GM23338 (cell line): ENCODE data around the gene PSMB7. TPM values are rescaled to one million over a fixed set of nuclear protein-coding genes. Genes with fewer than 3 reads are reported as not detected.

ENCODE experiments used
- ATAC-seq: fragments of 200-7000 bp; cut with Tn5 transposase; 3 replicates; pipeline ENCODE4 v1.9.1; 2020
- DNase-seq: peaks from one replicate; pipeline ENCODE4 v3.0.0-alpha.2; 2015; ENCODE audit warnings: low spot score
- H2AFZ ChIP-seq: fragments of 200-600 bp; sonication (generic); 2 replicates; pipeline ENCODE4 v1.8.0; 2016; ENCODE audit warnings: antibody characterized with exemption, mild to moderate bottlenecking, moderate library complexity
- H3F3A ChIP-seq: fragments of 200-600 bp; sonication (generic); replicated peaks from 2 replicates; pipeline ENCODE4 v1.8.0; 2017; ENCODE audit warnings: antibody characterized with exemption, mixed run types, low read depth
- H3K27ac ChIP-seq: fragments of 200-600 bp; sonication (generic); 2 replicates; pipeline ENCODE4 v1.6.1; 2016; ENCODE audit warnings: low read depth
- H3K27me3 ChIP-seq: fragments of 200-600 bp; sonication (generic); 2 replicates; pipeline ENCODE4 v1.8.0; 2016; ENCODE audit warnings: mild to moderate bottlenecking, mixed run types, moderate library complexity; ENCODE audit not compliant: insufficient read depth
- H3K36me3 ChIP-seq: fragments of 200-600 bp; sonication (generic); 2 replicates; pipeline ENCODE4 v1.8.0; 2016; ENCODE audit warnings: mild to moderate bottlenecking; ENCODE audit not compliant: insufficient read depth
- H3K4me1 ChIP-seq: fragments of 200-600 bp; sonication (generic); 2 replicates; pipeline ENCODE4 v1.8.0; 2016; ENCODE audit warnings: mild to moderate bottlenecking, moderate library complexity; ENCODE audit not compliant: insufficient read depth
- H3K4me2 ChIP-seq: fragments of 200-600 bp; sonication (generic); 2 replicates; pipeline ENCODE4 v1.7.1; 2017; ENCODE audit warnings: mixed run types
- H3K4me3 ChIP-seq: fragments of 200-600 bp; sonication (generic); 2 replicates; pipeline ENCODE4 v1.6.1; 2016; ENCODE audit warnings: mixed run types
- H3K79me2 ChIP-seq: fragments of 200-600 bp; sonication (generic); replicated peaks from 2 replicates; pipeline ENCODE4 v1.8.0; 2017; ENCODE audit warnings: mild to moderate bottlenecking; ENCODE audit not compliant: insufficient read depth
- H3K9me2 ChIP-seq: fragments of 200-600 bp; sonication (generic); 2 replicates; pipeline ENCODE4 v1.8.0; 2017; ENCODE audit not compliant: insufficient read depth
- H4K20me1 ChIP-seq: fragments of 200-600 bp; sonication (generic); replicated peaks from 2 replicates; pipeline ENCODE4 v1.8.0; 2017; ENCODE audit warnings: mild to moderate bottlenecking; ENCODE audit not compliant: insufficient read depth
- H3K27ac Mint-ChIP-seq: 2 replicates; pipeline ENCODE4 v1.8.0; 2020; ENCODE audit warnings: inconsistent platforms, mild to moderate bottlenecking, moderate library complexity, mixed read lengths
- H3K27me3 Mint-ChIP-seq: 3 replicates; pipeline ENCODE4 v1.8.0; 2022; ENCODE audit warnings: low read depth, mild to moderate bottlenecking, moderate library complexity, mixed read lengths, inconsistent platforms; ENCODE audit not compliant: insufficient read depth, poor library complexity
- H3K36me3 Mint-ChIP-seq: 3 replicates; pipeline ENCODE4 v1.8.0; 2021; ENCODE audit warnings: low read depth, mild to moderate bottlenecking, inconsistent platforms, moderate library complexity, mixed read lengths
- H3K4me1 Mint-ChIP-seq: 3 replicates; pipeline ENCODE4 v1.8.0; 2020; ENCODE audit warnings: mild to moderate bottlenecking, inconsistent platforms, mixed read lengths
- H3K4me3 Mint-ChIP-seq: 3 replicates; pipeline ENCODE4 v1.8.0; 2021; ENCODE audit warnings: moderate library complexity, mild to moderate bottlenecking, inconsistent platforms, mixed read lengths
- H3K9me3 Mint-ChIP-seq: 3 replicates; pipeline ENCODE4 v1.8.0; 2020; ENCODE audit warnings: moderate library complexity, mild to moderate bottlenecking, inconsistent platforms, mixed read lengths
- CREB1 ChIP-seq: fragments of 250-450 bp; sonication (Bioruptor Pico); IDR thresholded peaks from 2 replicates; pipeline ENCODE4 v1.5.0; 2020; ENCODE audit warnings: low read depth, mild to moderate bottlenecking, moderate library complexity
- EZH2 ChIP-seq: fragments of 200-600 bp; sonication (generic); IDR thresholded peaks from one replicate; pipeline ENCODE4 v1.8.0; 2017; ENCODE audit warnings: antibody characterized with exemption, mild to moderate bottlenecking, low read depth; ENCODE audit not compliant: unreplicated experiment
- EZH2phosphoT487 ChIP-seq: fragments of 200-600 bp; sonication (generic); IDR thresholded peaks from one replicate; pipeline ENCODE4 v1.8.1; 2018; ENCODE audit warnings: antibody characterized with exemption; ENCODE audit not compliant: unreplicated experiment
- JUNB ChIP-seq: IDR thresholded peaks from one replicate; pipeline ENCODE4 v1.6.1; 2016; ENCODE audit warnings: antibody characterized with exemption; ENCODE audit not compliant: unreplicated experiment
- NANOG ChIP-seq: IDR thresholded peaks from 2 replicates; pipeline ENCODE4 v1.6.1; 2016; ENCODE audit warnings: antibody characterized with exemption, borderline replicate concordance
- POLR2AphosphoS5 ChIP-seq: IDR thresholded peaks from 2 replicates; pipeline ENCODE4 v1.6.1; 2016; ENCODE audit warnings: antibody characterized with exemption, low read depth
- REST ChIP-seq: IDR thresholded peaks from one replicate; pipeline ENCODE4 v1.6.1; 2018; ENCODE audit warnings: antibody characterized with exemption; ENCODE audit not compliant: unreplicated experiment
- STAT1 ChIP-seq: IDR thresholded peaks from one replicate; pipeline ENCODE4 v1.6.1; 2016; ENCODE audit warnings: antibody characterized with exemption; ENCODE audit not compliant: unreplicated experiment
- ZNF114 ChIP-seq: fragments of 250-450 bp; sonication (Bioruptor Pico); IDR thresholded peaks from 2 replicates; pipeline ENCODE4 v1.5.0; 2020; ENCODE audit warnings: mild to moderate bottlenecking, moderate library complexity
- ZNF331 ChIP-seq: fragments of 250-450 bp; sonication (Bioruptor Pico); IDR thresholded peaks from 2 replicates; pipeline ENCODE4 v1.5.0; 2020; ENCODE audit warnings: low read depth, mild to moderate bottlenecking, moderate library complexity
- polyA plus RNA-seq: library from polyadenylated mRNA; unstranded; fragments of >200 nt; fragmentation: Nextera tagmentation; extraction: Ambion mirVana; gene quantifications from 2 replicates; pipeline ENCODE4 v1.2.1, GENCODE V29; 2016
- total RNA-seq: library from RNA; depleted of rRNA; stranded (reverse); fragments of >200 nt; shearing (Covaris generic); gene quantifications from 2 replicates; pipeline ENCODE4 v1.2.3, GENCODE V29; 2014
- TF ChIP-seq, protein P1 (sequence below): fragments of 250-450 bp; sonication (Bioruptor Pico); IDR thresholded peaks from 2 replicates; pipeline ENCODE4 v1.5.0; 2020; ENCODE audit warnings: mild to moderate bottlenecking, moderate library complexity

The PSMB7 gene
- total and polyA plus RNA-seq, 2 experiments from 2014 or later: 255 to 268 TPM

GRCh38 chr9:124322618-124323432, 92.4 kb downstream of the PSMB7 start:
- Histone ChIP-seq H4K20me1 (no peaks in the 10 kb centered on the region), H3K9me2 (no peaks in the 10 kb centered on the region), H3K4me3 (no peak overlapping the region), H3K36me3 (no peaks in the 10 kb centered on the region), H3K27ac (no peak overlapping the region), H3K27me3 (no peaks in the 10 kb centered on the region), H3K79me2 (no peaks in the 10 kb centered on the region; the same call in 1 of the 2 replicates), H3K4me2 (no peak overlapping the region), H3K4me1 (no peaks in the 10 kb centered on the region), H2AFZ (no peak overlapping the region), H3F3A (no peaks in the 10 kb centered on the region)
- ATAC-seq: no peak
- H3K36me3 Mint-ChIP-seq: no peaks in the 10 kb centered on the region
- DNase-seq: no peak
- peaks cover 9% of the 10 kb centered on the region for H3K27me3 Mint-ChIP-seq
- peaks cover 3% of the 10 kb centered on the region; the same call in 1 of the 3 replicates for H3K4me1 Mint-ChIP-seq
- no peaks in the 10 kb centered on the region for H3K9me3 Mint-ChIP-seq
- H3K27ac Mint-ChIP-seq: no peak overlapping the region
- H3K4me3 Mint-ChIP-seq: no peak overlapping the region
- TF ChIP-seq JUNB: no peak
- TF ChIP-seq POLR2AphosphoS5: no peak
- no peak for TF ChIP-seq EZH2phosphoT487
- no peak for TF ChIP-seq EZH2
- TF ChIP-seq ZNF114: no peak
- TF ChIP-seq ZNF331 (CRISPR knock-in tag): no peak

- H3K9me3 Mint-ChIP-seq: no peaks in the 10 kb centered on the region
- peaks cover 9% of the 10 kb centered on the region for H3K27me3 Mint-ChIP-seq
- Histone ChIP-seq H3K79me2 (no peaks in the 10 kb centered on the region; the same call in 1 of the 2 replicates), H3K27ac (no peak overlapping the region), H3K27me3 (no peaks in the 10 kb centered on the region), H3F3A (no peaks in the 10 kb centered on the region), H3K36me3 (no peaks in the 10 kb centered on the region), H3K4me1 (no peaks in the 10 kb centered on the region), H4K20me1 (no peaks in the 10 kb centered on the region), H3K9me2 (no peaks in the 10 kb centered on the region), H3K4me3 (no peak overlapping the region), H3K4me2 (no peak overlapping the region), H2AFZ (no peak overlapping the region)
- peaks cover 3% of the 10 kb centered on the region; the same call in 1 of the 3 replicates for H3K4me1 Mint-ChIP-seq
- ATAC-seq: no peak
- no peak for DNase-seq
- no peak overlapping the region for H3K4me3 Mint-ChIP-seq
- H3K36me3 Mint-ChIP-seq: no peaks in the 10 kb centered on the region; the same call in 2 of the 3 replicates
- no peak overlapping the region for H3K27ac Mint-ChIP-seq
- TF ChIP-seq EZH2 (no peak), CREB1 (no peak), NANOG (no peak), ZNF331 (CRISPR knock-in tag) (no peak), JUNB (no peak), ZNF114 (no peak), STAT1 (no peak), EZH2phosphoT487 (no peak), POLR2AphosphoS5 (no peak), REST (no peak)
- TF ChIP-seq, protein P1, sequence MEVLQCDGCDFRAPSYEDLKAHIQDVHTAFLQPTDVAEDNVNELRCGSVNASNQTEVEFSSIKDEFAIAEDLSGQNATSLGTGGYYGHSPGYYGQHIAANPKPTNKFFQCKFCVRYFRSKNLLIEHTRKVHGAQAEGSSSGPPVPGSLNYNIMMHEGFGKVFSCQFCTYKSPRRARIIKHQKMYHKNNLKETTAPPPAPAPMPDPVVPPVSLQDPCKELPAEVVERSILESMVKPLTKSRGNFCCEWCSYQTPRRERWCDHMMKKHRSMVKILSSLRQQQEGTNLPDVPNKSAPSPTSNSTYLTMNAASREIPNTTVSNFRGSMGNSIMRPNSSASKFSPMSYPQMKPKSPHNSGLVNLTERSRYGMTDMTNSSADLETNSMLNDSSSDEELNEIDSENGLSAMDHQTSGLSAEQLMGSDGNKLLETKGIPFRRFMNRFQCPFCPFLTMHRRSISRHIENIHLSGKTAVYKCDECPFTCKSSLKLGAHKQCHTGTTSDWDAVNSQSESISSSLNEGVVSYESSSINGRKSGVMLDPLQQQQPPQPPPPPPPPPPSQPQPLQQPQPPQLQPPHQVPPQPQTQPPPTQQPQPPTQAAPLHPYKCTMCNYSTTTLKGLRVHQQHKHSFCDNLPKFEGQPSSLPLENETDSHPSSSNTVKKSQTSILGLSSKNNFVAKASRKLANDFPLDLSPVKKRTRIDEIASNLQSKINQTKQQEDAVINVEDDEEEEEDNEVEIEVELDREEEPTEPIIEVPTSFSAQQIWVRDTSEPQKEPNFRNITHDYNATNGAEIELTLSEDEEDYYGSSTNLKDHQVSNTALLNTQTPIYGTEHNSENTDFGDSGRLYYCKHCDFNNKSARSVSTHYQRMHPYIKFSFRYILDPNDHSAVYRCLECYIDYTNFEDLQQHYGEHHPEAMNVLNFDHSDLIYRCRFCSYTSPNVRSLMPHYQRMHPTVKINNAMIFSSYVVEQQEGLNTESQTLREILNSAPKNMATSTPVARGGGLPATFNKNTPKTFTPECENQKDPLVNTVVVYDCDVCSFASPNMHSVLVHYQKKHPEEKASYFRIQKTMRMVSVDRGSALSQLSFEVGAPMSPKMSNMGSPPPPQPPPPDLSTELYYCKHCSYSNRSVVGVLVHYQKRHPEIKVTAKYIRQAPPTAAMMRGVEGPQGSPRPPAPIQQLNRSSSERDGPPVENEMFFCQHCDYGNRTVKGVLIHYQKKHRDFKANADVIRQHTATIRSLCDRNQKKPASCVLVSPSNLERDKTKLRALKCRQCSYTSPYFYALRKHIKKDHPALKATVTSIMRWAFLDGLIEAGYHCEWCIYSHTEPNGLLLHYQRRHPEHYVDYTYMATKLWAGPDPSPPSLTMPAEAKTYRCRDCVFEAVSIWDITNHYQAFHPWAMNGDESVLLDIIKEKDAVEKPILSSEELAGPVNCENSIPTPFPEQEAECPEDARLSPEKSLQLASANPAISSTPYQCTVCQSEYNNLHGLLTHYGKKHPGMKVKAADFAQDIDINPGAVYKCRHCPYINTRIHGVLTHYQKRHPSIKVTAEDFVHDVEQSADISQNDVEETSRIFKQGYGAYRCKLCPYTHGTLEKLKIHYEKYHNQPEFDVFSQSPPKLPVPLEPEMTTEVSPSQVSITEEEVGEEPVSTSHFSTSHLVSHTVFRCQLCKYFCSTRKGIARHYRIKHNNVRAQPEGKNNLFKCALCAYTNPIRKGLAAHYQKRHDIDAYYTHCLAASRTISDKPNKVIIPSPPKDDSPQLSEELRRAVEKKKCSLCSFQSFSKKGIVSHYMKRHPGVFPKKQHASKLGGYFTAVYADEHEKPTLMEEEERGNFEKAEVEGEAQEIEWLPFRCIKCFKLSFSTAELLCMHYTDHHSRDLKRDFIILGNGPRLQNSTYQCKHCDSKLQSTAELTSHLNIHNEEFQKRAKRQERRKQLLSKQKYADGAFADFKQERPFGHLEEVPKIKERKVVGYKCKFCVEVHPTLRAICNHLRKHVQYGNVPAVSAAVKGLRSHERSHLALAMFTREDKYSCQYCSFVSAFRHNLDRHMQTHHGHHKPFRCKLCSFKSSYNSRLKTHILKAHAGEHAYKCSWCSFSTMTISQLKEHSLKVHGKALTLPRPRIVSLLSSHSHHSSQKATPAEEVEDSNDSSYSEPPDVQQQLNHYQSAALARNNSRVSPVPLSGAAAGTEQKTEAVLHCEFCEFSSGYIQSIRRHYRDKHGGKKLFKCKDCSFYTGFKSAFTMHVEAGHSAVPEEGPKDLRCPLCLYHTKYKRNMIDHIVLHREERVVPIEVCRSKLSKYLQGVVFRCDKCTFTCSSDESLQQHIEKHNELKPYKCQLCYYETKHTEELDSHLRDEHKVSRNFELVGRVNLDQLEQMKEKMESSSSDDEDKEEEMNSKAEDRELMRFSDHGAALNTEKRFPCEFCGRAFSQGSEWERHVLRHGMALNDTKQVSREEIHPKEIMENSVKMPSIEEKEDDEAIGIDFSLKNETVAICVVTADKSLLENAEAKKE (CRISPR knock-in tag): no peak
These were observed 93.3 kb downstream of the PSMB7 start for GRCh38 chr9:124321935-124322334.
